Measurements from ENCODE around the gene ATE1. TPM values are rescaled to one million over a fixed set of nuclear protein-coding genes. Genes with fewer than 3 reads are reported as not detected.

The ATE1 gene
- total and polyA plus RNA-seq, 8 donors, result 2.8 to 15.4 (median 8.5) TPM

GRCh38 chr10:121722665-121723064 lies 205.2 kb downstream of the ATE1 start:
- no peak for TF ChIP-seq CTCF (IDR thresholded peaks at IDR 0.05)
- 66 to 80% methylated on average over 3 of the region's 3 CpGs for WGBS, 2 donors
- DNase-seq, result no peak
- FAIRE-seq, result no peak
- Histone ChIP-seq H3K4me3 (no peak overlapping the region), H3K27me3 (no peaks in the 10 kb centered on the region), H3K27ac (no peak overlapping the region), H3K36me3 (no peaks in the 10 kb centered on the region), H3K4me1 (no peaks in the 10 kb centered on the region), H3K9me3 (no peaks in the 10 kb centered on the region)
- no peak for ATAC-seq
- intact Hi-C loops (cut with DNase I), result loop anchor here in 1 of 3 donors (10.0 kb wide), 1 partner anchor 108 kb away; no protein-coding TSS in a partner anchor

DNA sequence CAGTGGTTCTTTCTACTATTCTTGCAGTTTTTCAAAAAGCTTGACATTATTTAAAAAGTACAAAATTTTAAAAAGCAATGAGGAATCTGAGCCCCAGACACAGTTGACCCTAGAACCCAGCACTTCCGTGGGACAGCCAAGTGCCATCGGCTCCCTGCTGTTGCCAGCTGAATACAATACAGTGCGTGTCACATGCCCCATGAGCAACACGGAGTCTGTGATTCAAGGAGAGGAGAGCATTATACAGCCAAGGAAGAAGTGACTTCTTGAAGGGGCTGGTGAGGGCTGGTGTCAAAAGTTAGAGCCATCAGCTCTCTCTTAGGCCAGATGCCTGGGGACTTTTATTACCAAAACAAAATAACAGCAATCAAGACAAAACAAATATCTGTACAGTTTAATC lies 206.6 kb downstream of the ATE1 start:
- Histone ChIP-seq H3K4me3 (no peak overlapping the region), H3K4me1 (no peaks in the 10 kb centered on the region), H3K9me3 (no peaks in the 10 kb centered on the region), H3K27ac (no peak overlapping the region), H3K36me3 (no peaks in the 10 kb centered on the region), H3K27me3 (no peaks in the 10 kb centered on the region)
- 81 to 89% methylated on average over 4 of the region's 4 CpGs for WGBS, 2 donors
- ATAC-seq, result no peak
- no peak for DNase-seq
- FAIRE-seq, result no peak
- intact Hi-C loops (cut with DNase I), result loop anchor here in 1 of 3 donors (10.0 kb wide), 1 partner anchor 106 kb away; no protein-coding TSS in a partner anchor
- no peak for TF ChIP-seq CTCF (IDR thresholded peaks at IDR 0.05)

DNA sequence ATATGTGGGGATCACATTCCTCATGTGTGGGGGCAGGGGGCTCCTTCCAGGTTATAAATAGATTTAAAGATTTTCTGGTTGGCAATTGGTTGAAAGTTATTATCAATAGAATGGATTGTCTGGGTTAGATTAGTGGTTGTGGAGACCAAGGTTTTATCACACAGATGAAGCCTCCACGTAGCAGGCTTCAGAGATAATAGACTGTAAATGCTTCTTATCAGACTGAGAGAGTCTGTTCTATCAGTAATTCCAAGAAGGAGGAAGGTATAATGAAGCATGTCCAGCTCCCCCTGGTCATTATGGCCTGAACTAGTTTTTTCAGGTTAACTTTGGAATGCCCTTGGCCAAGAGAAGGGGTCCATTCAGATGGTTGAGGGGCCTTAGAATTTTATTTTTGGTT lies 211.9 kb downstream of the ATE1 start:
- H3K36me3 ChIP-seq, result no peaks in the 10 kb centered on the region
- ATAC-seq (no peak), DNase-seq (no peak), FAIRE-seq (no peak)
- H3K4me1 ChIP-seq, result no peaks in the 10 kb centered on the region
- no peaks in the 10 kb centered on the region for H3K9me3 ChIP-seq
- WGBS, 2 donors, result 35 to 39% methylated on average over 1 of the region's 1 CpG
- H3K27me3 ChIP-seq, result no peaks in the 10 kb centered on the region
- no peak overlapping the region for H3K4me3 ChIP-seq
- TF ChIP-seq CTCF (IDR thresholded peaks at IDR 0.05), result no peak
- intact Hi-C loops (cut with DNase I), result no loop called here
- H3K27ac ChIP-seq, result no peak overlapping the region

GRCh38 chr10:121715076-121715475 lies 212.8 kb downstream of the ATE1 start:
- intact Hi-C loops (cut with DNase I), result no loop called here
- no peak for DNase-seq
- H3K4me1 ChIP-seq, result no peaks in the 10 kb centered on the region
- no peaks in the 10 kb centered on the region for H3K36me3 ChIP-seq
- no peak for FAIRE-seq
- no peak for ATAC-seq
- H3K4me3 ChIP-seq, result no peak overlapping the region
- WGBS, 2 donors, result 49 to 76% methylated on average over 3 of the region's 3 CpGs
- H3K27ac ChIP-seq, result no peak overlapping the region
- TF ChIP-seq CTCF (IDR thresholded peaks at IDR 0.05), result no peak
- no peaks in the 10 kb centered on the region for H3K27me3 ChIP-seq
- H3K9me3 ChIP-seq, result no peaks in the 10 kb centered on the region

DNA sequence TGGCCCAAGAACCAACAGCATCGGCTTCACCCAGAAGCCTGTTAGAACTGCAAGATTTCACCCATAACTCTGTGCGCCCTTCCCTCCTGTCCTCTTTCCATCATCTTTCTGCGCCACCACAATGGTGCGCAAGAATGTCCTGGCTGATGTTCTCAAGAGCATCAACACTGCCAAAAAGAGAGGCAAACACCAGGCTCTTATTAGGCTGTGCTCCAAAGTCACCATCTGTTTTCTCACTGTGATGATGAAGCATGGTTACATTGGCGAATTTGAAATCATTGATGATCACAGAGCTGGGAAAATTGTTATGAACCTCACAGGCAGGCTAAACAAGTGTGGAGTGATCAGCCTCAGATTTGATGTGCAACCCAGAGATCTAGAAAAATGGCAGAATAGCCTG lies 214.3 kb downstream of the ATE1 start:
- Histone ChIP-seq H3K9me3 (no peaks in the 10 kb centered on the region), H3K27me3 (no peaks in the 10 kb centered on the region), H3K4me3 (no peak overlapping the region), H3K36me3 (no peaks in the 10 kb centered on the region), H3K4me1 (no peaks in the 10 kb centered on the region), H3K27ac (no peak overlapping the region)
- FAIRE-seq (no peak), ATAC-seq (no peak), DNase-seq (no peak)
- intact Hi-C loops (cut with DNase I), result no loop called here
- 86 to 91% methylated on average over 5 of the region's 5 CpGs for WGBS, 2 donors
- TF ChIP-seq CTCF (IDR thresholded peaks at IDR 0.05), result no peak
